GM23248 (cell line): ENCODE measurements around the gene ZMPSTE24. TPM values are rescaled to one million over a fixed set of nuclear protein-coding genes. Genes with fewer than 3 reads are reported as not detected.

Experiments
- DNase-seq: peaks from one replicate; pipeline ENCODE4 v3.0.0-alpha.2; 2015
- H2AFZ ChIP-seq: fragments of 200-600 bp; sonication (generic); 2 replicates; pipeline ENCODE4 v1.6.1; 2016; ENCODE audit warnings: antibody characterized with exemption
- H3F3A ChIP-seq: fragments of 200-600 bp; sonication (generic); 2 replicates; pipeline ENCODE4 v1.6.1; 2016; ENCODE audit warnings: mild to moderate bottlenecking, antibody characterized with exemption, mixed run types; ENCODE audit not compliant: insufficient read depth
- H3K27ac ChIP-seq: fragments of 200-600 bp; sonication (generic); 2 replicates; pipeline ENCODE4 v1.5.1; 2016; ENCODE audit warnings: mild to moderate bottlenecking
- H3K27me3 ChIP-seq: fragments of 200-600 bp; sonication (generic); replicated peaks from 2 replicates; pipeline ENCODE4 v1.6.1; 2016; ENCODE audit warnings: mild to moderate bottlenecking; ENCODE audit not compliant: insufficient read depth
- H3K36me3 ChIP-seq: fragments of 200-600 bp; sonication (generic); 2 replicates; pipeline ENCODE4 v1.6.1; 2016; ENCODE audit warnings: low read depth, mild to moderate bottlenecking
- H3K4me1 ChIP-seq: fragments of 200-600 bp; sonication (generic); 2 replicates; pipeline ENCODE4 v1.6.1; 2016; ENCODE audit warnings: mild to moderate bottlenecking; ENCODE audit not compliant: insufficient read depth
- H3K4me2 ChIP-seq: fragments of 200-600 bp; sonication (generic); one replicate; pipeline ENCODE4 v1.6.1; 2016; ENCODE audit warnings: mild to moderate bottlenecking; ENCODE audit not compliant: unreplicated experiment
- H3K4me3 ChIP-seq: fragments of 200-600 bp; sonication (generic); 2 replicates; pipeline ENCODE4 v1.5.1; 2016; ENCODE audit warnings: mild to moderate bottlenecking
- H3K79me2 ChIP-seq: fragments of 200-600 bp; sonication (generic); 2 replicates; pipeline ENCODE4 v1.6.1; 2016; ENCODE audit warnings: mild to moderate bottlenecking; ENCODE audit not compliant: insufficient read depth
- H3K9ac ChIP-seq: fragments of 200-600 bp; sonication (generic); 2 replicates; pipeline ENCODE4 v1.6.1; 2016; ENCODE audit warnings: mild to moderate bottlenecking
- H3K9me2 ChIP-seq: fragments of 200-600 bp; sonication (generic); 2 replicates; pipeline ENCODE4 v1.6.1; 2016; ENCODE audit warnings: mixed run types, mild to moderate bottlenecking, moderate library complexity; ENCODE audit not compliant: insufficient read depth
- H3K9me3 ChIP-seq: fragments of 200-600 bp; sonication (generic); one replicate; pipeline ENCODE4 v1.6.1; 2017; ENCODE audit warnings: low read depth
- H4K20me1 ChIP-seq: fragments of 200-600 bp; sonication (generic); 2 replicates; pipeline ENCODE4 v1.6.0; 2016; ENCODE audit not compliant: insufficient read depth
- EZH2 ChIP-seq: fragments of 200-600 bp; sonication (generic); IDR thresholded peaks from 2 replicates; pipeline ENCODE4 v1.6.1; 2018; ENCODE audit warnings: antibody characterized with exemption, mild to moderate bottlenecking; ENCODE audit not compliant: insufficient read depth, poor library complexity, severe bottlenecking
- EZH2phosphoT487 ChIP-seq: fragments of 200-600 bp; sonication (generic); IDR thresholded peaks from 2 replicates; pipeline ENCODE4 v1.6.1; 2018; ENCODE audit warnings: antibody characterized with exemption, moderate library complexity, mild to moderate bottlenecking, low read depth; ENCODE audit not compliant: insufficient read depth
- WGBS, 2 experiments: methylation state at CpG; one replicate each; pipeline ENCODE4 v1.1.6; 2015 to 2017; ENCODE audit warnings: low lambda C conversion rate in 2 of 2, low coverage in 1 of 2; ENCODE audit errors: missing lambda C conversion rate in 2 of 2; 5-methylcytosine and 5-hydroxymethylcytosine counted together
- in situ Hi-C: fragments of 300-500 bp; cut with MboI; formaldehyde crosslinking; loops from 2 replicates; pipeline ENCODE4 v1.15.0; 2020
- polyA plus RNA-seq: library from polyadenylated mRNA; unstranded; fragments of >200 nt; fragmentation: Nextera tagmentation; extraction: Ambion mirVana; gene quantifications from 2 replicates; pipeline ENCODE4 v1.2.1, GENCODE V29; 2016
- total RNA-seq: library from RNA; depleted of rRNA; stranded (reverse); fragments of >200 nt; shearing (Covaris generic); gene quantifications from 2 replicates; pipeline ENCODE4 v1.2.3, GENCODE V29; 2014

Gene ZMPSTE24
- total and polyA plus RNA-seq, 2 experiments from 2014 or later, result 63.2 to 79.9 TPM

DNA sequence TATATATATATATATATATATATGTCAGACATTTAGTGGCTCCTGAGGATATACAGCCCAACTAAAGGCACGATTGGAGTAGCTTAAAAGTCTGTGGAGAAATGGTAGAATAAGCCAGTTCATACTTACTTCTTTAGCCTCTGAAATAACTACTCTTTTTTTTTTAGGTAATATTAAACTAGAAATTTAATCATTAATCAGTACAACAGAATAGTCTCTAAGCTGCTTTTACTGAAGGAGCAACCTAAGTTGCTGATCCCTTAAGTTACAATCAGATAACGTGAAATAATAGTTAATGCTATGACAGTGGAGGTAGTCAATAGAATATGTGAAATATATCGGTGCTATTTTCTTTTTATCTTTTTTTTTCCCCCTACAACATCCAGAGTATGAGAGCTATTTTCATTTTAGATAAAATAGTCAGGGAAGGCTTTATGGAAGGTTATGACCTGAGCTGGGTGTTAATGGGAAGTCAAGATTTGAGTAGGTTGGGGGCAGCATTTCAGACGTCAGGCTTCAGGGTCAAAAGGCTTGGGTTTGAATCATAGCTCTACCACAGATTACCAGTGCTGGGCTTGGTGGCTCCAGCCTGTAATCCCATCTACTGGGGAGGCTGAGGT, 15.6 kb downstream of the ZMPSTE24 start:
- H3K4me2 ChIP-seq, result no peak overlapping the region
- H3K36me3 ChIP-seq, result peaks cover 50% of the 10 kb centered on the region
- peaks cover 10% of the 10 kb centered on the region; the same call in 1 of the 2 replicates for H3F3A ChIP-seq
- TF ChIP-seq EZH2phosphoT487 (no peak), EZH2 (no peak)
- no peak overlapping the region for H3K9ac ChIP-seq
- H2AFZ ChIP-seq, result no peak overlapping the region
- H3K4me1 ChIP-seq, result peaks cover 18% of the 10 kb centered on the region
- no peak overlapping the region for H3K4me3 ChIP-seq
- H3K27ac ChIP-seq, result no peak overlapping the region
- WGBS, 2 experiments, result 94% methylated on average over 4 of the region's 4 CpGs
- H3K9me2 ChIP-seq, result no peaks in the 10 kb centered on the region
- no peak for DNase-seq
- H3K9me3 ChIP-seq, result no peaks in the 10 kb centered on the region
- in situ Hi-C loops, result no loop called here
- H4K20me1 ChIP-seq, result no peaks in the 10 kb centered on the region
- H3K79me2 ChIP-seq, result peaks cover 70% of the 10 kb centered on the region
- no peaks in the 10 kb centered on the region for H3K27me3 ChIP-seq

DNA sequence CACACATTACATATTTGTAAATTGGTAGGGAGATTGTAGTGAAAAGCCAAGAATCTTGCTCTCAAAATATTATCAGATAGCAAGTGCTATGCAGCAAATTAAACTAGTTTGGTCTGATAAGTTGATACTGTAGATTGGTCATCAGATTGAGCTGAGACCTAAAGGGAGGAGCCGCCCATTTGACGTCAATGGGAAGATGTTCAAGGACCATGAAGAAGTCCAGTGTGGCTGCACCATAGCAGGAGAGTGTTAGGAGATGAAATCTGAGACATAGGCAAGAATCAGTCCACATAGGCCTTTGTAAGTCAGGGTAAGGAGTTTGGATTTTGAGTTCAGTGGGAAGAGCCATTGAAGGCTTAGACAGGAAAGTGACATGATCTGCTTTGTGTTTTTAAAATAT, 16.3 kb downstream of the ZMPSTE24 start:
- Histone ChIP-seq H3F3A (peaks cover 8% of the 10 kb centered on the region; the same call in 1 of the 2 replicates), H3K4me1 (peaks cover 15% of the 10 kb centered on the region), H3K9me3 (no peaks in the 10 kb centered on the region), H4K20me1 (no peaks in the 10 kb centered on the region), H3K79me2 (peaks cover 72% of the 10 kb centered on the region), H3K27me3 (no peaks in the 10 kb centered on the region), H2AFZ (no peak overlapping the region), H3K27ac (no peak overlapping the region), H3K4me3 (no peak overlapping the region), H3K9ac (no peak overlapping the region), H3K4me2 (no peak overlapping the region), H3K9me2 (no peaks in the 10 kb centered on the region), H3K36me3 (peaks cover 53% of the 10 kb centered on the region)
- in situ Hi-C loops, result no loop called here
- no peak for DNase-seq
- TF ChIP-seq EZH2, result no peak
- no peak for TF ChIP-seq EZH2phosphoT487
- WGBS, 2 experiments, result 94% methylated on average over 2 of the region's 2 CpGs

DNA sequence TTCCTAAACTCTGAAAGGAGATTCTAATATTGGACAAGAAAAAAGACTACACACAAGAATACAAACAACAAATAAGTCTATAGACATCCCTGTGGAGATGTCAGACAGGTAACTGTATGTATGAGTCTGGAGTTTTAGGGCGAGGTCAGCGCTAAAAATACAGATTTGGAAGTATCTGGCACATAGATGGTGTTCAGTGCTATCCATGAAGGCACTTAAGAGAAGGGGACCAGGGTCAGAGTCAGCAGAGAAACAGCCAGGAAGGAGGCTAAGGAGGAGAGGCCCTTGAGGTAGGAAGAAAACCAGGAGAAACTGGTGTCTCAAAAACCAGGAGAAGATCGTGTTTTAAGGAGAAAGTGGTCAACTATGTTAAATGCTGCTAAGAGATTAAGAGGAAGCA, 18.1 kb downstream of the ZMPSTE24 start:
- peaks cover 50% of the 10 kb centered on the region for H3K36me3 ChIP-seq

DNA sequence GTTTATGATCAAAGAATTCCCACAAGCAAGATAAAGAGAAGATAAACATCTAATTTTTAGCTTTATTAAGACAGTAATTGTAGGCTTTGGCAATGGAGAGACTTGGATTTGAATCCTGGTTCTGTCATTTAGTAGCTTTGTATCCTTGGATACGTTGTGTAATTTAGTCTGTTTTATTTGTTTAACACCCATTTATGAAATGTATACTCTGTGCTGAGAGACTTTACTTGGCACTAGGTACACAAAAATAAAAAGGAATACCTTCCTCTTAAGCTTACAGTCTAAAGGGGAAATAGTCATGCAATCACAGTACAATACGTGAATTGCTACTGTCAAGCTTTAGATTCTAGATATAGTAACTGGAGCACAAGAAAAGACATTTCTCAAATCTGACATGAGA, 23.8 kb downstream of the ZMPSTE24 start:
- H2AFZ ChIP-seq, result no peak overlapping the region
- H3K27me3 ChIP-seq, result no peaks in the 10 kb centered on the region
- in situ Hi-C loops, result no loop called here
- H3F3A ChIP-seq, result 0 out of 2 replicates have a peak, but pooled peaks cover 4% of the 10 kb centered on the region
- H4K20me1 ChIP-seq, result no peaks in the 10 kb centered on the region
- no peaks in the 10 kb centered on the region for H3K9me3 ChIP-seq
- H3K4me3 ChIP-seq, result no peak overlapping the region
- TF ChIP-seq EZH2 (no peak), EZH2phosphoT487 (no peak)
- WGBS, 2 experiments, result 63 to 74% methylated on average over 2 of the region's 2 CpGs
- no peak for DNase-seq
- H3K9me2 ChIP-seq, result no peaks in the 10 kb centered on the region
- H3K36me3 ChIP-seq, result peaks cover 45% of the 10 kb centered on the region
- no peak overlapping the region for H3K4me2 ChIP-seq
- no peak overlapping the region for H3K9ac ChIP-seq
- H3K79me2 ChIP-seq, result peaks cover 51% of the 10 kb centered on the region
- no peak overlapping the region for H3K27ac ChIP-seq
- no peaks in the 10 kb centered on the region for H3K4me1 ChIP-seq

More for the DNA sequence above, 18.1 kb downstream of the ZMPSTE24 start:
- no peak overlapping the region for H3K4me2 ChIP-seq
- no peaks in the 10 kb centered on the region for H3F3A ChIP-seq
- H3K4me1 ChIP-seq, result no peaks in the 10 kb centered on the region
- H3K9me2 ChIP-seq, result no peaks in the 10 kb centered on the region
- in situ Hi-C loops, result no loop called here
- no peak for DNase-seq
- H4K20me1 ChIP-seq, result no peaks in the 10 kb centered on the region
- H3K27me3 ChIP-seq, result no peaks in the 10 kb centered on the region
- whole genome bisulfite sequencing, 2 experiments, result 98% methylated on average over 3 of the region's 3 CpGs
- H3K4me3 ChIP-seq, result no peak overlapping the region
- H3K9ac ChIP-seq, result no peak overlapping the region
- TF ChIP-seq EZH2phosphoT487, result no peak
- TF ChIP-seq EZH2, result no peak
- peaks cover 73% of the 10 kb centered on the region for H3K79me2 ChIP-seq
- no peak overlapping the region for H2AFZ ChIP-seq
- H3K9me3 ChIP-seq, result no peaks in the 10 kb centered on the region
- H3K27ac ChIP-seq, result no peak overlapping the region

DNA sequence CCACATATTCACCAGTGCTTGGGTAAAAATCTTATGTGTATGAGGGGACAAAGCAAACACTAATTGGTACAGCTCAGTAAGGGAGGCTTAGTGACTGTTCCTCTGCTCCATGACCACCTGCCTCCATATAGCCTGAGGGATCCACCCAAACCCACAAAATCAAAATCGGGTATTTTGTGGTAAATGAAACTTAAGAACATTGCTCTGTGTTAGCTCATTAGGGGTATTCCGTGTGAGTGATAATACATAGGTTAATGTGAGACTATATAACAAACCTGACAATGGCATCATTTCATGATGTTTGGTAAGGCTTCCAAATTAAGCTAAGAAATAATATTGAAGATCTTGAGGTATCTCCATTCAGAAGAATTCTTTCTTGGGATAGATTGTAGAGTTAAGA, 33.3 kb downstream of the ZMPSTE24 start:
- H3F3A ChIP-seq, result no peaks in the 10 kb centered on the region
- in situ Hi-C loops, result no loop called here
- TF ChIP-seq EZH2 (no peak), EZH2phosphoT487 (no peak)
- H3K27me3 ChIP-seq, result no peaks in the 10 kb centered on the region
- H3K4me3 ChIP-seq, result no peak overlapping the region
- 92 to 100% methylated on average over 2 of the region's 2 CpGs for WGBS, 2 experiments
- H2AFZ ChIP-seq, result no peak overlapping the region
- H3K79me2 ChIP-seq, result no peaks in the 10 kb centered on the region; the same call in 1 of the 2 replicates
- H3K9me3 ChIP-seq, result no peaks in the 10 kb centered on the region
- H3K9ac ChIP-seq, result no peak overlapping the region
- H3K36me3 ChIP-seq, result peaks cover 48% of the 10 kb centered on the region
- H3K4me1 ChIP-seq, result no peaks in the 10 kb centered on the region
- no peaks in the 10 kb centered on the region for H4K20me1 ChIP-seq
- DNase-seq, result no peak
- no peak overlapping the region for H3K27ac ChIP-seq
- H3K9me2 ChIP-seq, result no peaks in the 10 kb centered on the region
- H3K4me2 ChIP-seq, result no peak overlapping the region
